ENCODE results near the gene RRM2. TPM values are rescaled to one million over a fixed set of nuclear protein-coding genes. Genes with fewer than 3 reads are reported as not detected.

The RRM2 gene
- total and polyA plus RNA-seq, 2 of the 4 experiments (the other 2 are of a cell fraction) = 53.6 to 68.5 TPM

GRCh38 chr2:10161961-10162441 lies 39.5 kb downstream of the RRM2 start:
- no peak for ATAC-seq (ENCODE audit: low read depth)
- H3K27ac ChIP-seq (ENCODE audit: insufficient read depth, low read length) = no peak overlapping the region
- no peak overlapping the region for H3K4me2 ChIP-seq (ENCODE audit: low read depth, low read length)

More at GRCh38 chr2:10161961-10162441, 39.5 kb downstream of the RRM2 start:
- no peaks in the 10 kb centered on the region for H3K27me3 ChIP-seq (ENCODE audit: control insufficient read depth, insufficient read depth, low read length)
- no peaks in the 10 kb centered on the region for H3K4me1 ChIP-seq (ENCODE audit: control insufficient read depth, insufficient read depth, low read length)
- no TSS peak for BruUV-seq (replicated peaks)
- intact Hi-C loops (cut with micrococcal nuclease) = no loop called here
- dilution Hi-C loops (cut with HindIII; ENCODE audit: low sequenced_read_pairs, unreplicated experiment) = no loop called here
- H4K91ac ChIP-seq (ENCODE audit: insufficient read depth, low read depth, low read length) = no peak overlapping the region
- ChIA-PET POLR2A (ENCODE audit: unreplicated experiment) (no interaction called here), CTCF (no interaction called here)
- H3K18ac ChIP-seq (ENCODE audit: low read depth, low read length) = no peak overlapping the region
- no peak overlapping the region for H3K4me3 ChIP-seq (ENCODE audit: insufficient read depth, low read depth, low read length)
- no peak overlapping the region for H3K9ac ChIP-seq (ENCODE audit: low read depth, low read length)
- H3K4ac ChIP-seq (ENCODE audit: low read depth, low read length) = no peak overlapping the region
- no peak overlapping the region for H2AK5ac ChIP-seq (ENCODE audit: low read depth, low read length)
- H2BK5ac ChIP-seq (ENCODE audit: low read depth, low read length, poor library complexity, severe bottlenecking) = no peak overlapping the region
- H2BK20ac ChIP-seq (ENCODE audit: low read depth, low read length) = no peak overlapping the region
- H4K5ac ChIP-seq (ENCODE audit: low read depth, low read length) = no peak overlapping the region
- WGBS, 2 experiments (ENCODE audit: extremely low coverage in 2 of 2, insufficient read length in 1 of 2) = 88% methylated on average over 13 of the region's 22 CpGs; no CpG with 5 or more reads in 1 of the 2 experiments
- H2BK120ac ChIP-seq (ENCODE audit: low read depth, low read length) = no peak overlapping the region
- no peak overlapping the region for H3K56ac ChIP-seq (ENCODE audit: extremely low read depth, insufficient read depth, low read length)
- no peak overlapping the region for H3K23ac ChIP-seq (ENCODE audit: low read depth, low read length)
- no peaks in the 10 kb centered on the region for H3K79me1 ChIP-seq (ENCODE audit: low read depth in 1 of 2, low read length in 2 of 2)
- TF ChIP-seq POLR2A (IDR thresholded peaks at IDR 0.05; ENCODE audit: low read depth, low read length) = no peak
- no peak for TF ChIP-seq MXI1 (IDR thresholded peaks at IDR 0.05; ENCODE audit: borderline replicate concordance, low read depth, low read length)
- no peak for TF ChIP-seq CHD1 (IDR thresholded peaks at IDR 0.05; ENCODE audit: low read depth, low read length)
- in situ Hi-C loops (cut with MboI; ENCODE audit: low sequenced_read_pairs) = no loop called here
- no peak for DNase-seq
- H2BK15ac ChIP-seq (ENCODE audit: low read depth, low read length) = no peak overlapping the region
- H3K9me3 ChIP-seq (ENCODE audit: control insufficient read depth, insufficient read depth, low read length) = no peaks in the 10 kb centered on the region
- no peak overlapping the region for H2AFZ ChIP-seq (replicated peaks; ENCODE audit: low read length, poor library complexity)
- H3K36me3 ChIP-seq (ENCODE audit: control insufficient read depth, insufficient read depth, low read length) = no peaks in the 10 kb centered on the region
- H4K20me1 ChIP-seq (ENCODE audit: insufficient read depth, low read length) = no peaks in the 10 kb centered on the region
- no peak overlapping the region for H4K8ac ChIP-seq (ENCODE audit: low read depth in 2 of 2, low read length in 2 of 2)
- no peaks in the 10 kb centered on the region for H3K9me1 ChIP-seq (ENCODE audit: insufficient read depth, low read length)
- H3K14ac ChIP-seq (replicated peaks; ENCODE audit: low read depth, low read length) = no peak overlapping the region
- H2AK9ac ChIP-seq (replicated peaks; ENCODE audit: low read depth, low read length, poor library complexity) = no peak overlapping the region
